Uterus (tissue), 2 donors: Measurements from ENCODE around the gene PDZK1IP1.

Experiments used
- CTCF ChIP-seq, 4 experiments: fragments of 200-600 bp in 2 of 4; fragments of 450-650 bp in 2 of 4; sonication (generic) in 2 of 4; IDR thresholded peaks; one replicate each; pipeline ENCODE4 v1.5.1; 2016 to 2019; ENCODE audit warnings: antibody characterized with exemption in 4 of 4, mild to moderate bottlenecking in 2 of 4, moderate library complexity in 1 of 4
- POLR2A ChIP-seq, 2 donors: fragments of 450-650 bp; IDR thresholded peaks; one replicate each; pipeline ENCODE4 v1.6.1; 2016; ENCODE audit warnings: antibody characterized with exemption in 2 of 2, mild to moderate bottlenecking in 1 of 2, moderate library complexity in 1 of 2

- TF ChIP-seq CTCF (IDR thresholded peaks at IDR 0.05) (no peak), POLR2A (IDR thresholded peaks at IDR 0.05) (no peak)
Measured at GRCh38 chr1:47174656-47175020, 15.2 kb downstream of the PDZK1IP1 start.
